ENCODE measurements around the gene UNC5C. TPM values are rescaled to one million over a fixed set of nuclear protein-coding genes. Genes with fewer than 3 reads are reported as not detected.

UNC5C gene
- total RNA-seq, 1 donor from 2014 or later = 0.70 TPM

- Mint-ChIP-seq H3K4me3 (ENCODE audit: unreplicated experiment) (no peak overlapping the region), H3K36me3 (ENCODE audit: unreplicated experiment) (no peaks in the 10 kb centered on the region), H3K27ac (ENCODE audit: unreplicated experiment) (no peak overlapping the region), H3K4me1 (ENCODE audit: unreplicated experiment) (no peaks in the 10 kb centered on the region), H3K27me3 (ENCODE audit: unreplicated experiment) (peaks cover 11% of the 10 kb centered on the region), H3K9me3 (ENCODE audit: unreplicated experiment) (peaks cover 3% of the 10 kb centered on the region)
- DNase-seq (ENCODE audit: extremely low spot score, unreplicated experiment) = no peak
- TF ChIP-seq, protein P1, sequence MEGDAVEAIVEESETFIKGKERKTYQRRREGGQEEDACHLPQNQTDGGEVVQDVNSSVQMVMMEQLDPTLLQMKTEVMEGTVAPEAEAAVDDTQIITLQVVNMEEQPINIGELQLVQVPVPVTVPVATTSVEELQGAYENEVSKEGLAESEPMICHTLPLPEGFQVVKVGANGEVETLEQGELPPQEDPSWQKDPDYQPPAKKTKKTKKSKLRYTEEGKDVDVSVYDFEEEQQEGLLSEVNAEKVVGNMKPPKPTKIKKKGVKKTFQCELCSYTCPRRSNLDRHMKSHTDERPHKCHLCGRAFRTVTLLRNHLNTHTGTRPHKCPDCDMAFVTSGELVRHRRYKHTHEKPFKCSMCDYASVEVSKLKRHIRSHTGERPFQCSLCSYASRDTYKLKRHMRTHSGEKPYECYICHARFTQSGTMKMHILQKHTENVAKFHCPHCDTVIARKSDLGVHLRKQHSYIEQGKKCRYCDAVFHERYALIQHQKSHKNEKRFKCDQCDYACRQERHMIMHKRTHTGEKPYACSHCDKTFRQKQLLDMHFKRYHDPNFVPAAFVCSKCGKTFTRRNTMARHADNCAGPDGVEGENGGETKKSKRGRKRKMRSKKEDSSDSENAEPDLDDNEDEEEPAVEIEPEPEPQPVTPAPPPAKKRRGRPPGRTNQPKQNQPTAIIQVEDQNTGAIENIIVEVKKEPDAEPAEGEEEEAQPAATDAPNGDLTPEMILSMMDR (IDR thresholded peaks at IDR 0.05) = no peak
Measured at GRCh38 chr4:95590615-95591014, 41.8 kb upstream of the UNC5C start.

DNA sequence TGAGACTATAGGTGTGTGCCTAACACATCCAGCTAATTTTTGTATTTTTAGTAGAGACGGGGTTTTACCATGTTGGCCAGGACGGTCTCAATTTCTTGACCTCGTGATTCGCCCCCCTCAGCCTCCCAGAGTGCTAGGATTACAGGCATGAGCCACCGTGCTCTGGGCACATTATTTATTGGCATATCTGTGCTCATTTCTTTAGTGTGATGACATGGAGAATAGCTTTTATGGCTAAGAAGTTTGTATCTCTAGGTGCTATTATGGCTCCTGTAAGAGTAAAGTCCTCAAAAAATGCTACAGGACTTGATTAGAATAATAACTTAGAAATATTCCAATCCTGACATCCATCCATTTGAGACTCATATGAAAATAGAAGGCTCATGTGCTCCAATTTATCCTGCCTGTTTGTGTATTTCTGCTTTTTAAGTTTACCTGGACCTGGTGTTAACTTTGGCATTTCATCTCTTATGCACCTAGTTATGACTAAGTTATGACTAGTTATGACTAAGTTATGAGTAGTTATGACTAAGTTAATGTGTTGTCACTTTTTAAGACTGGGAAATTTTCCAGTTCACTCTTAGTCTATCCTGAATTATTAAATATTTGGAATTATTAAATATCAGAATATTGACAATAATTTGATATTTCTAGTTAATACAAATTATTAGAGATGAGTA, 36.4 kb upstream of the UNC5C start:
- no peak for DNase-seq (ENCODE audit: extremely low spot score, unreplicated experiment)
- Mint-ChIP-seq H3K4me1 (ENCODE audit: unreplicated experiment) (no peaks in the 10 kb centered on the region), H3K9me3 (ENCODE audit: unreplicated experiment) (no peaks in the 10 kb centered on the region), H3K27ac (ENCODE audit: unreplicated experiment) (no peak overlapping the region), H3K4me3 (ENCODE audit: unreplicated experiment) (no peak overlapping the region), H3K36me3 (ENCODE audit: unreplicated experiment) (no peaks in the 10 kb centered on the region), H3K27me3 (ENCODE audit: unreplicated experiment) (peaks cover 9% of the 10 kb centered on the region)
- TF ChIP-seq, protein P1 (IDR thresholded peaks at IDR 0.05) = no peak

DNA sequence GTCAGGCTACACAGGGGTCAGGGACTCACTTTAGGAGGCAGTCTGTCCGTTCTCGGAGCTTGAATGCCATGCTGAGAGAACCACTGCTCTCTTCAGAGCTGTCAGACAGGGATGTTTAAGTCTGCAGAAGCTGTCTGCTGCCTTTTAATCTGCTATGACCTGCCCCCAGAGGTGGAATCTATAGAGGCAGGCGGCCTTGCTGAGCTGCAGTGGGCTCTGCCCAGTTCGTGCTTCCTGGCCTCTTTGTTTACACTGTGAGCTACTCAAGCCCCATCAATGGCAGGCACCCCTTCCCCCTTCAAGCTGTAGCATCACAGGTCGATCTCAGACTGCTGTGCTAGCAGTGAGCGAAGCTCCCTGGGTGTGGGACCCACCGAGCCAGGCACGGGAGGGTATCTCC, 31.5 kb upstream of the UNC5C start:
- Mint-ChIP-seq H3K27ac (ENCODE audit: unreplicated experiment) (no peak overlapping the region), H3K9me3 (ENCODE audit: unreplicated experiment) (peaks cover 36% of the 10 kb centered on the region), H3K36me3 (ENCODE audit: unreplicated experiment) (no peaks in the 10 kb centered on the region), H3K4me3 (ENCODE audit: unreplicated experiment) (no peak overlapping the region), H3K4me1 (ENCODE audit: unreplicated experiment) (no peaks in the 10 kb centered on the region), H3K27me3 (ENCODE audit: unreplicated experiment) (no peaks in the 10 kb centered on the region)
- TF ChIP-seq, protein P1 (IDR thresholded peaks at IDR 0.05) = no peak
- DNase-seq (ENCODE audit: extremely low spot score, unreplicated experiment) = no peak

DNA sequence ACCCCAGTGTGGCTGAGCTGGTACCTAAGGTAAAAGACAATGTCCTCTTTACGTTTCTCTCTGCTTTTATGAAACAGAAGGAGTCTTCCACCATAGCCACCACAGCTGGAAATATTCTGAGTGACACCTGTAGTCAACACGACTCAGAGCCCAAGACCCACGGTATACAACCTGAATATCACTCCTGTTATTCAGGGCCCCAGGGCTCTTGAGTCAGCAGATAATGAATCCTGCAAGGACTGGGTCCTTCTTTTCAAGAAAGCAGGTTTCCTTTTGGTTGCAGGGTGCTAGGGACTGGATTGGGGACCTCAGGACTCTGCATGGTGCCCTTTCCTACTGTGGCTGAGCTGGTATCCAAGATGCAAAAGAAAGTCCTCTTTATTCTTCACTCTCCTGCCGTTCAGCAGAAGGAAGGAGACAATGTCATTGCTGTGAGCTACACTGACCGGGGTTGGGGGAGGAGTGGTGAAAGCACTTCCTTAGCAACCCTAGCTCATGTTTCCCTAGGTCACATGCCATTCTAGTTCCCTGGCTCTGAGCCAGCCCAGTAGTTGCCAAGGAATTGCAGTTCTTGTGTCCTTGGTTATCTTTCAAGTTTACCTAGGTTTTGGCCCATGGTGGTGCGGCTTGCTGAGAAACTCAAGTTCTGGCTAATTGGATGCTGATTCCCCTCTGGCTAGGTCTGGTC, 23.7 kb upstream of the UNC5C start:
- Mint-ChIP-seq H3K4me3 (ENCODE audit: unreplicated experiment) (no peak overlapping the region), H3K27ac (ENCODE audit: unreplicated experiment) (no peak overlapping the region), H3K27me3 (ENCODE audit: unreplicated experiment) (peaks cover 9% of the 10 kb centered on the region), H3K9me3 (ENCODE audit: unreplicated experiment) (peaks cover 25% of the 10 kb centered on the region), H3K36me3 (ENCODE audit: unreplicated experiment) (no peaks in the 10 kb centered on the region), H3K4me1 (ENCODE audit: unreplicated experiment) (no peaks in the 10 kb centered on the region)
- no peak for DNase-seq (ENCODE audit: extremely low spot score, unreplicated experiment)
- TF ChIP-seq, protein P1 (IDR thresholded peaks at IDR 0.05) = no peak

DNA sequence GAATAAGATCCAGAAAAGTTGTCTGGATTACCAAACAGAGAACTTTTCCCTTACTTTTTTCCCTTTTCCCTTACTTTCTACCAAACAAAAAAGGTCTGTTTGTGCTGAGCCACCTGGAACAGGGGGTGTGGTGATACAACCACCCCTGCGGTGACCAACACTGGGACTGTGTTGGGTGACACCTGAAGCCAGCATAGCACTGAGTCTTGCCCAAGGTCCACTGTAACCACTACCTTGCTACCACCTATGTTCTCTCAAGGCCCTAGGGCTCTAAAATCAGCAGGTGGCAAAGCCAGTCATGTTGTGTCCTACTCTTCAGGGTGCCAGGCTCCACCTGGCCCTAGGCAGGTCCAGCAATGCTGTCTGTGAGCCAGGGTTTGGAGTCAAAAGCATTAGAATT, 22.8 kb upstream of the UNC5C start:
- no peak overlapping the region for H3K27ac Mint-ChIP-seq (ENCODE audit: unreplicated experiment)
- peaks cover 21% of the 10 kb centered on the region for H3K9me3 Mint-ChIP-seq (ENCODE audit: unreplicated experiment)
- no peaks in the 10 kb centered on the region for H3K36me3 Mint-ChIP-seq (ENCODE audit: unreplicated experiment)
- H3K4me3 Mint-ChIP-seq (ENCODE audit: unreplicated experiment) = no peak overlapping the region
- TF ChIP-seq, protein P1 (IDR thresholded peaks at IDR 0.05) = no peak
- peaks cover 13% of the 10 kb centered on the region for H3K27me3 Mint-ChIP-seq (ENCODE audit: unreplicated experiment)
- H3K4me1 Mint-ChIP-seq (ENCODE audit: unreplicated experiment) = no peaks in the 10 kb centered on the region
- DNase-seq (ENCODE audit: extremely low spot score, unreplicated experiment) = no peak

All from osteocyte (in vitro differentiated cells).